NCI-H2107 treated with DMSO at 0.1 percent for 48 hours (cell line): Measurements from ENCODE around the gene STXBP2.

Experiments used
- DNase-seq: peaks from one replicate; lab custom pipeline; 2025; ENCODE audit not compliant: unreplicated experiment; lab: John Stamatoyannopoulos, UW

The STXBP2 gene

DNA sequence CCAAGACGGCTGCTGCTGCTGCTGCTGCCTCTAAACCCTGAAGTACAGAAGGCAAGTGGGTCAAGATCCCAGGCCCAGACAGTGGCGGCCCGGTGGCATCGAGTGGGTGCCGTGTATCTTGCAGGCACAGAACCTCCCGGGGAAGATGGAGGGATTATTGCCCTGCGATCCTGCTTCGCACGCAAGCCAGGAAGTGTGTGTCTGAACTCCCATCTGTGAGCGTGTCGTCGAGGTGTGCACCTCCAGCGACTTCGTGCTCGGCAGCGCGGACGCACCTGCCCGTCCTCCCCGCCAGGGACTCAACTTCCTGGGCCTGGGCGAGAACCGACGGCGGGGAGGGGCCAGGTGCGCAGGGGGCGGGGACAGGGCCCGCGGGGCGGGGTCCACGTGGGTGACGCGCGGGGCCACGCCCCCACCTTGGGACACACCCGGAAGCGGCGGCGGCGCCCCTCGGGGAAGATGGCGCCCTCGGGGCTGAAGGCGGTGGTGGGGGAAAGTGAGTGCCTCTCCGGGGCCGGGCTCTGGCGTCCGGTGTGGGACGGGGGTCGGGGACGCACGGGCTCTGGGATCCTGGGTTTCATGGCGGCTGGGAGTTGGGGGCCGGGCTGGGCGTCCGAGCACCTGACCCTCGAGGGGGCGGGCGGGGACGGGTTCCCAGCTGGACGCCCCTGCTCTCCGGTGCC lies at the start of gene STXBP2:
Gene STXBP2 (plus strand): TSS at position 420 of the 683 bp plus-strand sequence. CDS start 40 bp downstream, at position 460.
- peak; percentile 28 for DNase-seq

GRCh38 chr19:7589822-7590221 lies 47.1 kb upstream of the STXBP2 start:
- no peak for DNase-seq

DNA sequence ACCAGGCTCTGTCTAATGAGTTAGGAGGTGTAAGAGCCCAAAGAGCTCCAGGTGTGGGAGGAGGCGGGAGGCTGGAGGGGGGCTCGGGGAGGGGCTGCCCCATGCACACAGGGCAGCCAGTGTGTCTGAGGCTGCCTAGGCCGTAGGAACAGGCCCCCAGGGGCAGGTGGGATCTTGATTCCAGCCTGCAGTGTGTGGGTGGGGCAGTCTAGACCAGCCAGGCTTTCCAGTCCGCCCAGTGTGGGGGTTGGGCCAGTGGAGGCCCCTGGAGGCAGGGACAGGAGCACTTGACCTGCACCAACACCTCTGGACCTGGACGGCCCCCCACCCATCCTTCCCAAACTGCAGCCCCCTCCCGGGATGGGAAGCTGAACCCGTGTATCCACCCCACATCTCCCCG lies 46.7 kb upstream of the STXBP2 start:
- DNase-seq, result no peak

DNA sequence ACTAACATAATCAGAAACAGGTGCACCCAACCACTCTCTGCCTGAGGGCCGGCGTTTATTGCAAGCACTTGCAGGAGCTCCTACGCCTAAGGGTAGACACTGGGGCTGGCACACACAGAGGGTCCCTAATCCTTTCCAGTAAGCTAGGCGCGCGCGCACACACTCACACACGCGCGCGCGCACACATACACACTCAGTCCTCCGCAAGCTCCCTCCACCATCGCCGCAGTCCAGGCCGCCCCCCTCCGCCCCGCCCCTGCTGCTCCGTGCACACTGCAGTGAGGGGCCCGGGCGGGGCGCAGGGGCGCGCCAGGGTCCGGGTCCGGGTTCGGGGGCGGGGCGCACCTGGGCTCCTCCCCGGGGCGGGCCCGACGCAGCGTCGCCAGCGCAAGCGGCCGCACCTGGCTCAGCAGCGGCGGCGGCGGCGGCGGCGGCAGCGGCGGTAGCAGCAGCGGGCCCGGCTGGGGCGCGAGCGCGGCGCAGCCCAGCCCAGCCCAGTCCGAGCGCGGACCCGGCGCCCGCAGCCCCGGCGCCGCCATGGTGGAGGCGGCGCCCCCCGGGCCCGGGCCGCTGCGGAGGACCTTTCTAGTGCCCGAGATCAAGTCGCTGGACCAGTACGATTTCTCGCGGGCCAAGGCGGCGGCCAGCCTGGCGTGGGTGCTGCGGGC lies 41.3 kb upstream of the STXBP2 start, which contains the start of gene CAMSAP3:
Gene CAMSAP3 (plus strand): TSS at position 398 of the 668 bp plus-strand sequence. CDS start 140 bp downstream, at position 538.
- DNase-seq, result peak; percentile 54

DNA sequence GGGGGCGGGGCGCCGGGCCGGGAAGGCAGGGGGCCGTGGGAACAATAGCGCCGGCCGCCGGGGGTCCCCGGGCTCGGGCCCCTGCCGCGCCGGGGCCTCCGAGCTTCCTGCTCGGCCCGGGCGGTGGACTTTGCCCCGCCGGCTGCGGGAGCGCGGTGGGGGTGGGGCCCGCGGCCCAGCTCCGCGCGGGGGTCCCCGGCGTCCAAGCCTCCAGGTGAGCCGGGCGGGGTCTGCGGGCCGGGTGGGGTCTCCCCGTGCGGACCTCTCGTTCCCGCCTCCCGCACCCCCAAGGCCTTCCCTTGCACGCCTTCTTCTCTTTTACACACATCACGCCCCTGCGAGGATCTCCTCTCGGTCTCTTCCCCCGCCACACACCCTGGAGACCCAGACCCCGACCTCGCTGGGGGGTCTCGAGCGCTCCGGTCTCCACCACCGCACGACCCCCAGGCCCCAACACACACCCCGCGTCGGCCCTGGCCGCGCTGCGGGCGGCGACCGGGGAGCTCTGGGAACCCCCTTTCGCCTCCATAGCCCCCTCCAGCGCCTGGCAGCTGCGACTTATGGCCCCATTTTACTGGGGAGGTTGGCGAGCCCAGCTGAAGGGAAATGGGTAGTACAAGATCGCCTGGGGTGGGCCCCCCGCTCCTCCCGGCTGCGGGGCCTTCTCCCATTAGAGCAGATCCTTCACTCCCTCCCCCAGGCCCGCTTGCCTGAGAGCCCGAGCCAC lies 40.5 kb upstream of the STXBP2 start:
- DNase-seq, result no peak

- no peak for DNase-seq
These were observed 39.2 kb upstream of the STXBP2 start for GRCh38 chr19:7597689-7598088.

DNA sequence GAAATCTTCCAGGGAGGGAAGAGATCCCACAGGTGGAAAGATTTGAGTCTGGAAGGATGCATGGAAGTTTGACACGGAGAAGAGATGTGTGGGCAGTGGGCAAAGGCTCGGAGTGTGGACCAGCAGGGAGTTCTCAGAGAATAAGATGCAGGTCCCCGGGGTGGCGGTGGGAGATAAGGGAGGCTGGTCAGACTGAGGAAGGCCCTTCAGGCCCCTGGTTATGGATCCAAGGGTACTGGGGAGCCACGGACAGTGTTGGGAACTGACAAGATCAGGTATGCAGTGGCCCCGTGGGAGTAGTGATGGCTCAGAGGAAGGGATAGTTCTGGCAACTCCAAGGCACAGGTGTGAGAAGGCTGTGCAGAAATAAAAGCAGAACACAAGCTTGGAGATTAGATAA lies 38.7 kb upstream of the STXBP2 start:
- DNase-seq, result no peak

- no peak for DNase-seq
These were observed 36.2 kb upstream of the STXBP2 start for GRCh38 chr19:7600721-7601120.

DNA sequence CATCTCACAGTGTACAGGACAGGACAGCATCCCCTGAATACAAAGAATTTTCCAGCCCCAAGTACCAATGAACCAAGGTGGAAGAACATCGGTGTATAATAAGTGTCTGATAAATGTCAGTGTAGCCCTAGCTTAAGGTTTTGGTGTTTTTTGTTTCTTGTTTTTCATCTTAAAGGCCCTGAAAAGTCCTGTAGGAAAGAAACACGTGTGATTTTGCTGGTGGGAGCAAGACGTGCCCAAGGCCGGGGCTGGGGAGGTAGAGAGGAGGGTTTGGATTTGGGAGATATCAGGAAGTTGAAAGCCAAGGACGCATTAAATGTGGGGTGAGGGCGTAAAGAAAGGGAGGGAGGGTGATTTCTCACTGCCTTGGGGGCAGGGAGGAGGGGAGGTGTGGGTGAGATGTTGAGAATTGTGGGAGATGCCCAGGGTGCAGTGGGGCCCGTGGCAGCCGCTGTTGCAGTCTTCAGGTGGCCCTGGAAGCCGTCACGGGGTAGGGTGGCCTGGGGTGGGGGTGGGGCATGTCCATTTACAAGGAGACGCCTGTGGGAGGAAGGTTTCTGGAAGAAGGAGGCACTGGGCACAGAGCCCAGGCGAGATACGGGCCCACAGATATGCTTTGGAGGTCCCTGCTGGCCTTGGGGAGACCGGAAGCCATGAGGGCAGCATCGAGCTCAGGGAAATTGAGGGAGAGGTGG lies 34.5 kb upstream of the STXBP2 start:
- DNase-seq, result no peak

- no peak for DNase-seq
These were observed 33.9 kb upstream of the STXBP2 start for GRCh38 chr19:7602935-7603497.

- no peak for DNase-seq
These were observed 33.0 kb upstream of the STXBP2 start for GRCh38 chr19:7603919-7604318.

GRCh38 chr19:7605490-7606222 lies 31.3 kb upstream of the STXBP2 start:
- no peak for DNase-seq

- no peak for DNase-seq
These were observed 30.6 kb upstream of the STXBP2 start for GRCh38 chr19:7606289-7606688.

- DNase-seq, result no peak
These were observed 29.6 kb upstream of the STXBP2 start for GRCh38 chr19:7607212-7607873.

DNA sequence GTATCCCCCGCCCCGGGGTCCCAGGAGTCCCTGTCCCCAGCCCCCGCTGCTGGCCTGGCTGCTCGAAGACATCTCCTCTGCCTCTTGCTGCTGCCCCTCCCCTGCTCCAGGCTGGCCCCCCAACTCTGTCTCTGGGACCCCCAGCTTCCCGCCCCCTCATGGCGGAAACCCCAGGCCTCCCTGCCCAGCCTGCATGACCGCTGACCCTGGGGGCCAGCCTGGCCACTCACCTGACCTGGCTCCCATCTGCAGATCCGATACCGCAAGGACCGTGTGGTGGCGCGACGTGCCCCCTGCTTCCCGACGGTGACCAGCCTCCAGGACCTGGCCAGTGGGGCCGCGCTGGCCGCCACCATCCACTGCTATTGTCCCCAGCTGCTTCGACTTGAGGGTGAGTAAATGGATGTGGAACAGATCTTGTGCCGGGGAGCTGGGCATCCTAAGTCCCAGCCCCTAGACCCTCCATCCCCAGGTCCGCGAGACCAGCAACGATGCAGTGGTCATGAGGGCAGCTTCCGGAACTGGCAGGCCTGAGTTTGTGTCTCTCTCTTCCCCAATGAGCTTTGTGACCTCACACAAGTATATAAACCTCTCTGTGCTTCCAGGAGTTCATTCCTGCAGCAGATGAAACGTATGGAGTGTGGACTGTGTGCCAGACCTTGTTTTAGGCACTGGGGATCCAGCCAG lies 28.9 kb upstream of the STXBP2 start:
- DNase-seq, result no peak

- no peak for DNase-seq
These were observed 26.2 kb upstream of the STXBP2 start for GRCh38 chr19:7610491-7611240.

DNA sequence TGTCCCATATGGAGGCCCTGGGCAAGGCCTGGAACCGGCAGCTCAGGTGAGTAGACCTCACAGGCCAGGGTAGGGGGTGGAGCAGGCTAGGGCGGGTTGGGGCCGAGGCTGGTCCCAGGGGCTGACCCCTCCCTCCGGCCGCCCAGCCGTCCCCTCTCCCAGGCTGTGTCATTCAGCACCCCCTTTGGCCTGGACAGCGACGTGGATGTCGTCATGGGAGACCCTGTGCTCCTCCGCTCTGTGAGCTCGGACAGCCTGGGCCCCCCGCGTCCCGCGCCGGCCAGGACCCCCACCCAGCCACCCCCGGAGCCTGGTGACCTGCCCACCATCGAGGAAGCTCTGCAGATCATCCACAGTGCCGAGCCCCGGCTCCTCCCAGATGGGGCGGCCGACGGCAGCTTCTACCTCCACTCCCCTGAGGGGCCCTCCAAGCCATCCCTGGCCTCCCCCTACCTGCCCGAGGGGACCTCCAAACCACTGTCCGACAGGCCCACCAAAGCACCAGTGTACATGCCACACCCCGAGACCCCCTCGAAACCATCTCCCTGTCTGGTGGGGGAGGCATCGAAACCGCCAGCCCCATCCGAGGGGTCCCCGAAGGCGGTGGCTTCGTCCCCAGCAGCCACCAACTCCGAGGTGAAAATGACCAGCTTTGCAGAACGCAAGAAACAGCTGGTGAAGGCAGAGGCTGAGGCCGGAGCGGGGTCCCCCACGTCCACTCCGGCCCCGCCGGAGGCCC lies 25.2 kb upstream of the STXBP2 start:
- DNase-seq, result no peak
